HEK293 (cell line): ENCODE measurements around the gene FAM234A.

Experiments
- CTCF ChIA-PET: fragments of 350-600 bp; formaldehyde crosslinking; extraction: SDS; loops from one replicate; lab custom pipeline; 2021; ENCODE audit warnings: antibody characterized with exemption; lab: Yijun Ruan, JAX
- POLR2A ChIA-PET: fragments of 300-600 bp; formaldehyde crosslinking; extraction: SDS; loops from one replicate; lab custom pipeline; 2020; ENCODE audit warnings: antibody characterized with exemption, inconsistent platforms; lab: Yijun Ruan, JAX
- H3K27ac ChIP-seq: fragments of 200-500 bp; sonication (Bioruptor generic); 2 replicates; pipeline ENCODE4 v1.5.1; 2014; ENCODE audit warnings: low read depth, low read length, control low read depth, inconsistent platforms; ENCODE audit errors: extremely low read depth
- H3K36me3 ChIP-seq, 2 experiments: fragments of 200-500 bp in 1 of 2; sonication (Bioruptor generic) in 1 of 2; 1 replicate in 1 of 2; 2 replicates in 1 of 2; pipeline ENCODE4 v1.5.1; 2014 to 2017; ENCODE audit warnings: inconsistent platforms in 2 of 2, low read length in 2 of 2; ENCODE audit not compliant: control insufficient read depth in 2 of 2, insufficient read depth in 1 of 2
- H3K4me1 ChIP-seq: fragments of 200-500 bp; sonication (Bioruptor generic); 2 replicates; pipeline ENCODE4 v1.5.1; 2014; ENCODE audit warnings: mild to moderate bottlenecking, low read length, inconsistent platforms; ENCODE audit not compliant: control insufficient read depth, insufficient read depth
- H3K4me3 ChIP-seq: 2 replicates; pipeline ENCODE4 v1.5.1; 2011; ENCODE audit warnings: low read depth, mild to moderate bottlenecking, control low read depth, low read length, moderate library complexity
- H3K9me3 ChIP-seq: fragments of 200-500 bp; sonication (Bioruptor generic); 2 replicates; pipeline ENCODE4 v1.5.1; 2014; ENCODE audit warnings: low read depth, low read length, inconsistent platforms; ENCODE audit not compliant: control insufficient read depth, insufficient read depth
- EGR2 ChIP-seq: fragments of 450-650 bp; formaldehyde crosslinking; IDR thresholded peaks from 2 replicates; pipeline ENCODE4 v1.5.1; 2016; ENCODE audit warnings: low read depth, missing biosample characterization, missing genetic modification characterization
- ELK4 ChIP-seq: IDR thresholded peaks from 2 replicates; pipeline ENCODE4 v1.6.1; 2011; ENCODE audit warnings: mild to moderate bottlenecking, low read depth, low read length, borderline replicate concordance
- GLIS1 ChIP-seq: fragments of 450-650 bp; formaldehyde crosslinking; IDR thresholded peaks from 2 replicates; pipeline ENCODE4 v1.5.1; 2016; ENCODE audit warnings: missing biosample characterization, missing genetic modification characterization
- GLIS2 ChIP-seq: fragments of 450-650 bp; formaldehyde crosslinking; IDR thresholded peaks from 2 replicates; pipeline ENCODE4 v1.5.1; 2016; ENCODE audit warnings: missing biosample characterization, missing genetic modification characterization
- PRDM10 ChIP-seq: fragments of 450-650 bp; formaldehyde crosslinking; IDR thresholded peaks from 2 replicates; pipeline ENCODE4 v1.5.1; 2016; ENCODE audit warnings: missing biosample characterization, missing genetic modification characterization
- ZBTB1 ChIP-seq: fragments of 450-650 bp; formaldehyde crosslinking; IDR thresholded peaks from 2 replicates; pipeline ENCODE4 v1.5.1; 2016; ENCODE audit warnings: missing biosample characterization, missing genetic modification characterization
- ZBTB48 ChIP-seq: fragments of 450-650 bp; formaldehyde crosslinking; IDR thresholded peaks from 2 replicates; pipeline ENCODE4 v1.5.1; 2016; ENCODE audit warnings: missing biosample characterization, missing genetic modification characterization
- ZBTB7A ChIP-seq: fragments of 450-650 bp; formaldehyde crosslinking; IDR thresholded peaks from 2 replicates; pipeline ENCODE4 v1.5.1; 2016; ENCODE audit warnings: low read depth, missing biosample characterization, missing genetic modification characterization
- ZNF148 ChIP-seq: fragments of 450-650 bp; formaldehyde crosslinking; IDR thresholded peaks from 2 replicates; pipeline ENCODE4 v1.5.0; 2017; ENCODE audit warnings: missing biosample characterization, missing genetic modification characterization, borderline replicate concordance
- ZNF223 ChIP-seq: fragments of 450-650 bp; formaldehyde crosslinking; IDR thresholded peaks from 2 replicates; pipeline ENCODE4 v1.5.1; 2016; ENCODE audit warnings: missing biosample characterization, missing genetic modification characterization
- ZNF239 ChIP-seq: fragments of 450-650 bp; formaldehyde crosslinking; IDR thresholded peaks from 2 replicates; pipeline ENCODE4 v1.5.1; 2016; ENCODE audit warnings: missing biosample characterization, missing genetic modification characterization
- ZNF248 ChIP-seq: fragments of 450-650 bp; formaldehyde crosslinking; IDR thresholded peaks from 2 replicates; pipeline ENCODE4 v1.5.1; 2017; ENCODE audit warnings: missing biosample characterization, missing genetic modification characterization
- ZNF549 ChIP-seq: fragments of 450-650 bp; IDR thresholded peaks from 2 replicates; pipeline ENCODE4 v1.5.1; 2018; ENCODE audit warnings: missing biosample characterization, missing genetic modification characterization, mild to moderate bottlenecking, inconsistent platforms, moderate library complexity
- ZNF596 ChIP-seq: fragments of 450-650 bp; IDR thresholded peaks from 2 replicates; pipeline ENCODE4 v1.5.0; 2018; ENCODE audit warnings: missing biosample characterization, mild to moderate bottlenecking, missing genetic modification characterization, moderate library complexity
- ZNF600 ChIP-seq: fragments of 450-650 bp; formaldehyde crosslinking; IDR thresholded peaks from 2 replicates; pipeline ENCODE4 v1.5.1; 2016; ENCODE audit warnings: missing biosample characterization, missing genetic modification characterization
- ZNF654 ChIP-seq: fragments of 450-650 bp; formaldehyde crosslinking; IDR thresholded peaks from 2 replicates; pipeline ENCODE4 v1.5.1; 2016; ENCODE audit warnings: low read depth, missing biosample characterization, missing genetic modification characterization
- ZNF704 ChIP-seq: fragments of 450-650 bp; formaldehyde crosslinking; IDR thresholded peaks from 2 replicates; pipeline ENCODE4 v1.5.1; 2016; ENCODE audit warnings: missing biosample characterization, missing genetic modification characterization
- ZNF76 ChIP-seq: fragments of 450-650 bp; formaldehyde crosslinking; IDR thresholded peaks from 2 replicates; pipeline ENCODE4; 2016; ENCODE audit warnings: low read depth, missing biosample characterization, missing genetic modification characterization, borderline replicate concordance
- ZNF791 ChIP-seq: fragments of 450-650 bp; formaldehyde crosslinking; IDR thresholded peaks from 2 replicates; pipeline ENCODE4 v1.5.1; 2016; ENCODE audit warnings: missing biosample characterization, missing genetic modification characterization

FAM234A gene

GRCh38 chr16:286491-287297, 52.1 kb downstream of the FAM234A start:
- H3K4me1 ChIP-seq, result no peaks in the 10 kb centered on the region
- H3K36me3 ChIP-seq, result peaks cover 0 to 58% of the 10 kb centered on the region in 2 experiments; a peak in 2 of 3 replicates
- no peak overlapping the region for H3K27ac ChIP-seq
- H3K9me3 ChIP-seq, result no peaks in the 10 kb centered on the region
- CTCF ChIA-PET, result no interaction called here
- no peak for TF ChIP-seq ZBTB48 (tag by site-specific recombination)
- TF ChIP-seq EGR2, result 0 out of 2 replicates have a peak, but pooled peaks have one; percentile 9
- 0 out of 2 replicates have a peak, but pooled peaks have one; percentile 13 for TF ChIP-seq ZNF600 (tag by site-specific recombination)
- no peak for TF ChIP-seq ZNF704 (tag by site-specific recombination)
- POLR2A ChIA-PET, result no interaction called here
- no peak overlapping the region for H3K4me3 ChIP-seq

- Histone ChIP-seq H3K27ac (no peak overlapping the region), H3K9me3 (no peaks in the 10 kb centered on the region), H3K4me3 (no peak overlapping the region), H3K36me3 (peaks cover 0 to 63% of the 10 kb centered on the region in 2 experiments; a peak in 2 of 3 replicates), H3K4me1 (no peaks in the 10 kb centered on the region)
- CTCF ChIA-PET, result interaction anchor here (0.6 kb wide), 1 partner anchor 32 kb away, joined by 3 read pairs; no protein-coding TSS in a partner anchor
- TF ChIP-seq ZNF600 (tag by site-specific recombination), result 0 out of 2 replicates have a peak, but pooled peaks have one; percentile 1
- TF ChIP-seq ZNF248, result no peak
- peak; percentile 15; the same call in 1 of the 2 replicates for TF ChIP-seq ZNF654 (tag by site-specific recombination)
- TF ChIP-seq ZNF596 (tag by site-specific recombination), result no peak
- POLR2A ChIA-PET, result interaction anchor here (0.7 kb wide), 1 partner anchor 63 kb away, joined by 3 read pairs; no protein-coding TSS in a partner anchor
Measured at GRCh38 chr16:287298-287811, 52.7 kb downstream of the FAM234A start.

- H3K27ac ChIP-seq, result no peak overlapping the region
- H3K4me3 ChIP-seq, result no peak overlapping the region
- no peaks in the 10 kb centered on the region for H3K9me3 ChIP-seq
- CTCF ChIA-PET, result no interaction called here
- H3K4me1 ChIP-seq, result no peaks in the 10 kb centered on the region
- POLR2A ChIA-PET, result interaction anchor here (0.7 kb wide), 1 partner anchor 64 kb away, joined by 3 read pairs; no protein-coding TSS in a partner anchor
- H3K36me3 ChIP-seq, result peaks cover 0 to 72% of the 10 kb centered on the region in 2 experiments; a peak in 2 of 3 replicates
- TF ChIP-seq GLIS2 (tag by site-specific recombination) (peak; percentile 66), PRDM10 (tag by site-specific recombination) (no peak), ZNF148 (tag by site-specific recombination) (no peak), ZNF791 (no peak), GLIS1 (tag by site-specific recombination) (no peak), ZNF549 (tag by site-specific recombination) (no peak), ZBTB1 (tag by site-specific recombination) (no peak), ZNF223 (no peak), ZBTB7A (tag by site-specific recombination) (no peak), ZNF239 (no peak), ELK4 (no peak), ZNF600 (tag by site-specific recombination) (no peak), ZNF76 (tag by site-specific recombination) (no peak)
Measured at GRCh38 chr16:287981-288920, 53.6 kb downstream of the FAM234A start.
